Kidney epithelial cell (primary cell): Measurements from ENCODE around the gene CCDC158. TPM values are rescaled to one million over a fixed set of nuclear protein-coding genes. Genes with fewer than 3 reads are reported as not detected.

Experiments
- DNase-seq: peaks from one replicate; pipeline ENCODE4 v3.0.0-alpha.2; 2010; ENCODE audit warnings: low read depth
- H3K27me3 ChIP-seq: 2 replicates; pipeline ENCODE4 v1.6.0; 2011; ENCODE audit warnings: low read length; ENCODE audit not compliant: control insufficient read depth, insufficient read depth
- H3K36me3 ChIP-seq: 2 replicates; pipeline ENCODE4 v1.5.1; 2011; ENCODE audit warnings: low read length; ENCODE audit not compliant: control insufficient read depth, insufficient read depth
- H3K4me3 ChIP-seq: 2 replicates; pipeline ENCODE4 v1.5.1; 2011; ENCODE audit warnings: low read depth, mild to moderate bottlenecking, control low read depth, low read length
- total RNA-seq: library from RNA; depleted of rRNA; stranded (reverse); fragments of >200 nt; gene quantifications from 2 replicates; pipeline ENCODE4 v1.2.3, GENCODE V29; 2015
- TF ChIP-seq, protein P1 (sequence below): IDR thresholded peaks from 2 replicates; pipeline ENCODE4 v1.5.1; 2011; ENCODE audit warnings: mild to moderate bottlenecking, moderate library complexity, low read length, control low read depth, inconsistent platforms; ENCODE audit not compliant: insufficient read depth, poor library complexity, severe bottlenecking

CCDC158 gene
- total RNA-seq, 1 donor from 2014 or later = 0.84 TPM

DNA sequence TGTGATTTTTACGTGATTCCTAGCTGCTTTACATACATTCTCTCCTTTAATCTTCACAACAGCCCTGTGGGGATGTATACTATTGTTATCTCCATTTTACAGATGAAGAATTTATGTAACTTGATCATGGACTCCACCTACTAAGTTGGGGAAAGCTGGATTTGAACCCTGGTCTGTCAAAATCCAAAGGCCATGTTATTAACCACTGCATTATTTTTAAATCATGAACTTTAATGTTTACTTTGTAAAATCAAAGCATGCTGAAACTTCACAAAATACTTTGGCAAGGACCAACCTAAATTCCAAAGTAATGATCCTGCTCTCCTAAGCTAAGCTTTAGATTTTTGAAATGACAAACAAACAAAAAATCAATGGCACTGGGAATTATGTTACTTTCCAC is 143.3 kb downstream of the CCDC158 start:
- no peak overlapping the region for H3K4me3 ChIP-seq
- no peaks in the 10 kb centered on the region for H3K27me3 ChIP-seq
- DNase-seq = no peak
- no peaks in the 10 kb centered on the region for H3K36me3 ChIP-seq
- TF ChIP-seq, protein P1, sequence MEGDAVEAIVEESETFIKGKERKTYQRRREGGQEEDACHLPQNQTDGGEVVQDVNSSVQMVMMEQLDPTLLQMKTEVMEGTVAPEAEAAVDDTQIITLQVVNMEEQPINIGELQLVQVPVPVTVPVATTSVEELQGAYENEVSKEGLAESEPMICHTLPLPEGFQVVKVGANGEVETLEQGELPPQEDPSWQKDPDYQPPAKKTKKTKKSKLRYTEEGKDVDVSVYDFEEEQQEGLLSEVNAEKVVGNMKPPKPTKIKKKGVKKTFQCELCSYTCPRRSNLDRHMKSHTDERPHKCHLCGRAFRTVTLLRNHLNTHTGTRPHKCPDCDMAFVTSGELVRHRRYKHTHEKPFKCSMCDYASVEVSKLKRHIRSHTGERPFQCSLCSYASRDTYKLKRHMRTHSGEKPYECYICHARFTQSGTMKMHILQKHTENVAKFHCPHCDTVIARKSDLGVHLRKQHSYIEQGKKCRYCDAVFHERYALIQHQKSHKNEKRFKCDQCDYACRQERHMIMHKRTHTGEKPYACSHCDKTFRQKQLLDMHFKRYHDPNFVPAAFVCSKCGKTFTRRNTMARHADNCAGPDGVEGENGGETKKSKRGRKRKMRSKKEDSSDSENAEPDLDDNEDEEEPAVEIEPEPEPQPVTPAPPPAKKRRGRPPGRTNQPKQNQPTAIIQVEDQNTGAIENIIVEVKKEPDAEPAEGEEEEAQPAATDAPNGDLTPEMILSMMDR = no peak

DNA sequence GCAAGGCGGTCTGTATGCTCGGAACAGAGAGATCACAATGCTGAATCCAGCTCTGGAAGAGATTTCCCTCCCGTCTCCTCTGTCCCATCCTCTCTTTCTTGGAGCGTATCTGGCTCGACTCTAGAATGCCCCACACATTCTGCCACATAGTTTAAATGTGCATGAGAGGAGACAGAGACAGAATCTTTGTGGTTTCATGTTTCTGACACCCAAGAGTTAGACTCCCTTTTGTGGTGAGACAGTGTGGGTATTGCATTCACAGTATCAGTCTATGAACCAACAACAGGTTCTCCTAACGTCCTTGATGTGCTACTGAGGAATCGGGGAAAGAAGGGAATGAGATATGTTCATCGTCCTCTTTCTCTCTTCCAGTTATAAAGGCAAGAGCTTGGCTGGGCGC is 144.1 kb downstream of the CCDC158 start:
- H3K4me3 ChIP-seq = no peak overlapping the region
- TF ChIP-seq, protein P1 = no peak
- H3K36me3 ChIP-seq = no peaks in the 10 kb centered on the region
- no peak for DNase-seq
- no peaks in the 10 kb centered on the region for H3K27me3 ChIP-seq

DNA sequence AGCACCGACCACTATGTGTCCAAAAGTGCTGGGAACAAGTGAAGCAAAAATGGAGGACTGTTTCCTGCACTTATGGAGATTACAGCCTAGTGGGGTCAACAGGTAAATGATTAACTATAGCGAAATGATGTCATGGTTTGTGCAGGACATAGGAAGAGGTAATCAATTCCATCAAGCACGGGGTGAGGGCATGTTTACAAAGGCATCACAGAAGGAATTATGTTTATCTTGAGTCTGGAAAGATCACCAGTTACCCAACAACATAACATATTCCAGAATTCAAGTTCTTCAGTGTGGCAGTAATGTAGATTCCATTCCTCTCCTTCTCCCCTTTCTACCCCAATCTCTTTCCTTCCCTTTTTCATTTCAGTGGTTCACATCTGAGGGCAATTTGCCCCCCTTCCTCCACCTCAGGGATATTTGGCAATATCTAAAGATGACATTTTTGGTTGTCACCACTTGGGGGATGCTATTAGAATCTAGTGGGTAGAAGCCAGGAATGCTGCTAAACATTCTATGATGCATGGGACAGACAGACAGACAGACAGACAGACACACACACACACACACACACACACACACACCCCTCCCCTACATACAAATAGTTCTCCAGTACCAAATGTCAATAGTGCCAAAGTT is 145.3 kb downstream of the CCDC158 start:
- no peak overlapping the region for H3K4me3 ChIP-seq
- DNase-seq = no peak
- no peaks in the 10 kb centered on the region for H3K36me3 ChIP-seq
- no peaks in the 10 kb centered on the region for H3K27me3 ChIP-seq
- TF ChIP-seq, protein P1 = no peak

DNA sequence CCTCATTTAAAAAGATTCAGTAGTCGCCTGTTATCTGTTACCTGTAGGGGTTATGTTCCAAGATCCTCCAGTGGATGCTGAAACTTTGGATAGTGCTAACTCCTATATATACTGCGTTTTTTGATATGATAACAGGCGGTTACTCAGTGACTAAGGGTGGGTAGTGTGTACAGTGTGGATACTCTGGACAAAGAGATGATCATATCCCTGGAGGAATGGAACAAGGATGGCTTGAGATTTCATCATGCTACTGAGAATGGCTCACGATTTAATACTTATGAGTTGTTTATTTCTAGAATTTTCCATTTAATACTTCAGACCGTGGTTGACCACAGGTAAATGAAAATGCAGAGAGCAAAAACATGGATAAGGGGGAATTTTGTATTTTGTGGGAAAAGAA is 147.9 kb downstream of the CCDC158 start:
- no peak overlapping the region for H3K4me3 ChIP-seq
- no peaks in the 10 kb centered on the region for H3K36me3 ChIP-seq
- TF ChIP-seq, protein P1 = no peak
- no peaks in the 10 kb centered on the region for H3K27me3 ChIP-seq
- DNase-seq = no peak

DNA sequence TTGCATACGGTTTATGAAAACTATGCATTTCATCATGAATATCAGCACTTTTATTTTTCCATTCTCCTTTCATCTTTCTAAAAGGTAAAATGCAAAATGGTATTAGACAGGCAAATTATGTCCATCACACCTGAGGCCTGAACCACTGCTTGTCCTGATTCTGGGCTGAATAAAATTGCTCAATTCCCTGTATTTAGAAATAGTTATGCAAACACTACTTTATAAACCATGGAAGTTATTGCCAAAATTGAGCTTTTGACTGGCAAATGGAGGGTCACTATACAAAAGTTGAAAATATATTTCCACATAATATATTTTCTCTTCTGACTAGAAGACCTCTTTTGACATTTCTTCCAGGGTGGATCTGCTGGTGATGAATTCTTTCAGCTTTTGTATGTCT is 148.4 kb downstream of the CCDC158 start:
- DNase-seq = no peak
- Histone ChIP-seq H3K36me3 (no peaks in the 10 kb centered on the region), H3K27me3 (no peaks in the 10 kb centered on the region), H3K4me3 (no peak overlapping the region)
- TF ChIP-seq, protein P1 = no peak

DNA sequence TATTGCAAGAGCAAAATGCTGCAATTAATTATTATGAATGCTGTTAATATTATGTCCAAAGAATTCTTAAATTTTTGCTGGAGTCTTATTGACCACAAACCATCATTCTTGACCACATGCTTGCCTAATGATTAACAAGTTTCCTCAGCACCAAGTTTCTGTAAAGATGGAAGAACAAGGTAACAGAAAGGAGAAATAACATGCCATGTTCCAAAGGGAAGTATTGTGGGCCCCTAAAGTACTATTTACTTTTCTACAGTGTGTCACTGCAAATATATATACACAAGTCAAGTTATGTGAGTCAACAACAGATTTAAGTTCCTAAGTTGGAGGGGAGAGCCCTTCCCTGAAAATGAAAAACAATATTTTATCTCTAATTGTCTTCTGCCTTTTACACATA is 148.9 kb downstream of the CCDC158 start:
- Histone ChIP-seq H3K4me3 (no peak overlapping the region), H3K27me3 (no peaks in the 10 kb centered on the region), H3K36me3 (no peaks in the 10 kb centered on the region)
- TF ChIP-seq, protein P1 = no peak
- DNase-seq = no peak
